Heart left ventricle (tissue), 13 donors: ENCODE results near the gene C11orf21.

Experiments
- POLR2A ChIP-seq, 2 donors: fragments of 450-650 bp; IDR thresholded peaks; one replicate each; pipeline ENCODE4 v1.6.1; 2017; ENCODE audit warnings: antibody characterized with exemption in 2 of 2, mild to moderate bottlenecking in 2 of 2, moderate library complexity in 2 of 2
- TF ChIP-seq, protein P1 (sequence below), 12 donors: fragments of 200-600 bp; sonication (generic) in 4 of 12; IDR thresholded peaks; one replicate each; pipeline versions ENCODE4 v1.5.0 to v1.8.0; 2018 to 2022; ENCODE audit warnings: antibody characterized with exemption in 12 of 12, mild to moderate bottlenecking in 5 of 12
- donor health status: ischemic (EF 13 %, LVEDD 7.1; RV severe dilation, severe dysfunction).
- donor health status: DM: no; HTN: yes; CAD: no.
- donor health status: DM: no; HTN: no; CAD: no.
- donor health status: ischemic (EF 25% LVEDD 6.9; RV normal size, moderate dysfunction).
- donor health status: ischemic (EF 25% LVEDD 5.7; RV mildly dilated, moderate dysfunction).
- donor health status: ischemic (EF 35%, LVEDD 5.7; RV mildly dilated, moderate dysfunction).
- donor health status: nonischemic (EF 11% LVEDD 7.7; RV severe dilation, severe dysfunction).
- donor health status: DM: yes; HTN: yes; CAD: no.
- donor health status: PGD.
- donor health status: ischemic (EF 29% LVEDD 5.4; RV normal size, mild dysfunction).
- donor health status: nonischemic (EF 23%, LVEDD 6.1; RV moderate dilation, normal function).

DNA sequence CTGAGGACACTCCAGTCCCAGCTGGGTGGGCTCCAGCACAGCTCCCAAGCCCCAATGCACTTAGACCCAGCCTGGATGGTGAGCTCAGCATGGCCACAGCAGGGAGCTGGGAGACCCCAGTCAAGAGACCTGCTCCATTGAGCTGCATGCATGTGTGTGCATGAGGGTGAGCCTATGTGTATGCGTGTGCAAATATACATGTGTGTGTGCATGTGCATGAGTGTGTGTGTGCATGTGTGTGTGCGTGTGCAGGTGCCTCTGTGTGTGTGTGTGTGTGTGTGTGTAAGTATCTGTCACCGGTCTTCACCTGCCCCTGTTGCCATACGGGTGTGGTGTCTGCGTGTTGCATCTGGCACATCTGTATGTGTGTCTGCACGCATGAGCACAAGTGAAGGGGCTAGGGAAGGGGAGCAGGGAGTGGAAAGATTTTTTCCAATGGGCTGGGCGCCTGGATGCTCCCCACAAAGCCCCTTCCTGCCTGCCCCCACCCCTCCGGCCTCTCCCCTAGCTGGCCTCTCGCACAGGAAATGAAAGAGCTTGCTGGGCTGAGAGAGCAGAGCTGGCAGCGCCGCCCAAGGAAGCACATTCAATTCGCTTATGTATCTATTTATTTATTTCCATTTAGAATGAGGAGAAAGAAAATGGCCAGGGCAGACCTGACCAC, 4.2 kb upstream of the C11orf21 start:
- no peak for TF ChIP-seq POLR2A (IDR thresholded peaks at IDR 0.05)
- TF ChIP-seq, protein P1, sequence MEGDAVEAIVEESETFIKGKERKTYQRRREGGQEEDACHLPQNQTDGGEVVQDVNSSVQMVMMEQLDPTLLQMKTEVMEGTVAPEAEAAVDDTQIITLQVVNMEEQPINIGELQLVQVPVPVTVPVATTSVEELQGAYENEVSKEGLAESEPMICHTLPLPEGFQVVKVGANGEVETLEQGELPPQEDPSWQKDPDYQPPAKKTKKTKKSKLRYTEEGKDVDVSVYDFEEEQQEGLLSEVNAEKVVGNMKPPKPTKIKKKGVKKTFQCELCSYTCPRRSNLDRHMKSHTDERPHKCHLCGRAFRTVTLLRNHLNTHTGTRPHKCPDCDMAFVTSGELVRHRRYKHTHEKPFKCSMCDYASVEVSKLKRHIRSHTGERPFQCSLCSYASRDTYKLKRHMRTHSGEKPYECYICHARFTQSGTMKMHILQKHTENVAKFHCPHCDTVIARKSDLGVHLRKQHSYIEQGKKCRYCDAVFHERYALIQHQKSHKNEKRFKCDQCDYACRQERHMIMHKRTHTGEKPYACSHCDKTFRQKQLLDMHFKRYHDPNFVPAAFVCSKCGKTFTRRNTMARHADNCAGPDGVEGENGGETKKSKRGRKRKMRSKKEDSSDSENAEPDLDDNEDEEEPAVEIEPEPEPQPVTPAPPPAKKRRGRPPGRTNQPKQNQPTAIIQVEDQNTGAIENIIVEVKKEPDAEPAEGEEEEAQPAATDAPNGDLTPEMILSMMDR (IDR thresholded peaks at IDR 0.05): no peak
